Measurements from ENCODE around the gene SPOCK2. TPM values are rescaled to one million over a fixed set of nuclear protein-coding genes. Genes with fewer than 3 reads are reported as not detected.

SPOCK2 gene
- polyA plus RNA-seq, 1 donor from 2014 or later: 5.6 TPM

DNA sequence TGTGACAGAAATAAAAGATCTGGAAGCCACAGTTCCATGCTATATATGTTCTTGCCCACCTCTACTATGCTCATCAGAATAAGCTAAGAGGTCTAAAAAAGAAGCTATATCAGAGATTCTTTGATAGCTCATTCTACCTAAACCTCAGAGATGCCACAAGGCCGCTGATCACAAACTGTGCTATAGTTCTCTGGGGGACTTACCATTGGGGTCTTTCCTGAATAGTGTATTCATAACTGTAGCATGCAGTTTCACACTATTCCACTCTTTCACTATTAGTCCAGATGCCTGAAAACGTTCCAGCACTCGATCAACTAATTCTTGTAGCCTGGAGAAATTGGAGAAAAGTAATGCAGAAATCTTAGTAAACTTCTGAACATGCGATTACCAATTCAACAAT is 44.5 kb upstream of the SPOCK2 start:
- Histone ChIP-seq H3K4me2 (ENCODE audit: low read length) (no peak overlapping the region), H3K27ac (ENCODE audit: low read length) (no peak overlapping the region), H3K9me3 (ENCODE audit: low read length) (no peaks in the 10 kb centered on the region), H4K20me1 (ENCODE audit: insufficient read depth) (no peaks in the 10 kb centered on the region), H3F3A (ENCODE audit: insufficient read depth, low read length, poor library complexity, severe bottlenecking) (no peaks in the 10 kb centered on the region), H3K9ac (ENCODE audit: low read length) (no peak overlapping the region), H3K27me3 (ENCODE audit: insufficient read depth, low read depth, low read length) (no peaks in the 10 kb centered on the region), H3K36me3 (ENCODE audit: insufficient read depth, low read length) (no peaks in the 10 kb centered on the region), H3K79me2 (replicated peaks; ENCODE audit: insufficient read depth, low read length) (no peaks in the 10 kb centered on the region), H2AFZ (ENCODE audit: low read depth, low read length) (no peak overlapping the region), H3K9me2 (ENCODE audit: insufficient read depth, low read length) (no peaks in the 10 kb centered on the region), H3K4me3 (ENCODE audit: low read length) (no peak overlapping the region)
- TF ChIP-seq TAF1 (IDR thresholded peaks at IDR 0.05; ENCODE audit: low read depth): no peak
- TF ChIP-seq RAD21 (conservative IDR thresholded peaks at IDR 0.05): no peak
- no peak for TF ChIP-seq POLR2AphosphoS5 (IDR thresholded peaks at IDR 0.05)
- TF ChIP-seq, protein P1, sequence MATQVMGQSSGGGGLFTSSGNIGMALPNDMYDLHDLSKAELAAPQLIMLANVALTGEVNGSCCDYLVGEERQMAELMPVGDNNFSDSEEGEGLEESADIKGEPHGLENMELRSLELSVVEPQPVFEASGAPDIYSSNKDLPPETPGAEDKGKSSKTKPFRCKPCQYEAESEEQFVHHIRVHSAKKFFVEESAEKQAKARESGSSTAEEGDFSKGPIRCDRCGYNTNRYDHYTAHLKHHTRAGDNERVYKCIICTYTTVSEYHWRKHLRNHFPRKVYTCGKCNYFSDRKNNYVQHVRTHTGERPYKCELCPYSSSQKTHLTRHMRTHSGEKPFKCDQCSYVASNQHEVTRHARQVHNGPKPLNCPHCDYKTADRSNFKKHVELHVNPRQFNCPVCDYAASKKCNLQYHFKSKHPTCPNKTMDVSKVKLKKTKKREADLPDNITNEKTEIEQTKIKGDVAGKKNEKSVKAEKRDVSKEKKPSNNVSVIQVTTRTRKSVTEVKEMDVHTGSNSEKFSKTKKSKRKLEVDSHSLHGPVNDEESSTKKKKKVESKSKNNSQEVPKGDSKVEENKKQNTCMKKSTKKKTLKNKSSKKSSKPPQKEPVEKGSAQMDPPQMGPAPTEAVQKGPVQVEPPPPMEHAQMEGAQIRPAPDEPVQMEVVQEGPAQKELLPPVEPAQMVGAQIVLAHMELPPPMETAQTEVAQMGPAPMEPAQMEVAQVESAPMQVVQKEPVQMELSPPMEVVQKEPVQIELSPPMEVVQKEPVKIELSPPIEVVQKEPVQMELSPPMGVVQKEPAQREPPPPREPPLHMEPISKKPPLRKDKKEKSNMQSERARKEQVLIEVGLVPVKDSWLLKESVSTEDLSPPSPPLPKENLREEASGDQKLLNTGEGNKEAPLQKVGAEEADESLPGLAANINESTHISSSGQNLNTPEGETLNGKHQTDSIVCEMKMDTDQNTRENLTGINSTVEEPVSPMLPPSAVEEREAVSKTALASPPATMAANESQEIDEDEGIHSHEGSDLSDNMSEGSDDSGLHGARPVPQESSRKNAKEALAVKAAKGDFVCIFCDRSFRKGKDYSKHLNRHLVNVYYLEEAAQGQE (IDR thresholded peaks at IDR 0.05; ENCODE audit: borderline replicate concordance): no peak
- TF ChIP-seq SMC3 (conservative IDR thresholded peaks at IDR 0.05; ENCODE audit: poor library complexity): no peak
- no peak for TF ChIP-seq EP300 (conservative IDR thresholded peaks at IDR 0.05; ENCODE audit: poor library complexity, severe bottlenecking)
- no peak for TF ChIP-seq MXI1 (conservative IDR thresholded peaks at IDR 0.05; ENCODE audit: poor library complexity, severe bottlenecking)
- no peak for TF ChIP-seq EZH2 (IDR thresholded peaks at IDR 0.05; ENCODE audit: borderline replicate concordance, insufficient read depth, low read length, poor library complexity, severe bottlenecking)
- TF ChIP-seq, protein P2, sequence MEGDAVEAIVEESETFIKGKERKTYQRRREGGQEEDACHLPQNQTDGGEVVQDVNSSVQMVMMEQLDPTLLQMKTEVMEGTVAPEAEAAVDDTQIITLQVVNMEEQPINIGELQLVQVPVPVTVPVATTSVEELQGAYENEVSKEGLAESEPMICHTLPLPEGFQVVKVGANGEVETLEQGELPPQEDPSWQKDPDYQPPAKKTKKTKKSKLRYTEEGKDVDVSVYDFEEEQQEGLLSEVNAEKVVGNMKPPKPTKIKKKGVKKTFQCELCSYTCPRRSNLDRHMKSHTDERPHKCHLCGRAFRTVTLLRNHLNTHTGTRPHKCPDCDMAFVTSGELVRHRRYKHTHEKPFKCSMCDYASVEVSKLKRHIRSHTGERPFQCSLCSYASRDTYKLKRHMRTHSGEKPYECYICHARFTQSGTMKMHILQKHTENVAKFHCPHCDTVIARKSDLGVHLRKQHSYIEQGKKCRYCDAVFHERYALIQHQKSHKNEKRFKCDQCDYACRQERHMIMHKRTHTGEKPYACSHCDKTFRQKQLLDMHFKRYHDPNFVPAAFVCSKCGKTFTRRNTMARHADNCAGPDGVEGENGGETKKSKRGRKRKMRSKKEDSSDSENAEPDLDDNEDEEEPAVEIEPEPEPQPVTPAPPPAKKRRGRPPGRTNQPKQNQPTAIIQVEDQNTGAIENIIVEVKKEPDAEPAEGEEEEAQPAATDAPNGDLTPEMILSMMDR (IDR thresholded peaks at IDR 0.05; ENCODE audit: poor library complexity, severe bottlenecking): no peak

DNA sequence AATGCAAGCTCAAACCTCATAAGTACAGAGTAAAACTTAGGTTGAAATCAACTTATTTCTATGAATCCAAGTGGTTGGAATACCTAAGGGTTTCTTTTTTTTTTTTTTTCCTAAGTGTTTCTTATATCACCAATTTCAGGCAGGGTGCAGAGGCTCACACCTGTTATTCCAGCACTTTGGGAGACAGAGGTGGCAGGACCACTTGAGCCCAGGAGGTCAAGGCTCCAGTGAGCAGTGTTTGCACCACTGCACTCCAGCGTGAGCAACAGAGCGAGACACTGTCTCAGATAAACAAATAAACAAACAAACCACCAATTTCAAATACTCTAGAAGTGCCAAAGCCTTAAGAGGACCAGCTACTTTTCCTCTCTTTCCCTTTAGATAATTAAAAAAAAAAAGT is 39.2 kb upstream of the SPOCK2 start:
- no peaks in the 10 kb centered on the region for H3K36me3 ChIP-seq (ENCODE audit: insufficient read depth, low read length)
- no peak overlapping the region for H3K9ac ChIP-seq (ENCODE audit: low read length)
- no peak overlapping the region for H3K4me3 ChIP-seq (ENCODE audit: low read length)
- no peaks in the 10 kb centered on the region for H3K27me3 ChIP-seq (ENCODE audit: insufficient read depth, low read depth, low read length)
- peaks cover 8% of the 10 kb centered on the region for H3F3A ChIP-seq (ENCODE audit: insufficient read depth, low read length, poor library complexity, severe bottlenecking)
- no peaks in the 10 kb centered on the region for H4K20me1 ChIP-seq (ENCODE audit: insufficient read depth)
- TF ChIP-seq EZH2 (IDR thresholded peaks at IDR 0.05; ENCODE audit: borderline replicate concordance, insufficient read depth, low read length, poor library complexity, severe bottlenecking) (no peak), TAF1 (IDR thresholded peaks at IDR 0.05; ENCODE audit: low read depth) (no peak), MXI1 (conservative IDR thresholded peaks at IDR 0.05; ENCODE audit: poor library complexity, severe bottlenecking) (no peak), POLR2AphosphoS5 (IDR thresholded peaks at IDR 0.05) (no peak), RAD21 (conservative IDR thresholded peaks at IDR 0.05) (no peak), SMC3 (conservative IDR thresholded peaks at IDR 0.05; ENCODE audit: poor library complexity) (no peak), EP300 (conservative IDR thresholded peaks at IDR 0.05; ENCODE audit: poor library complexity, severe bottlenecking) (no peak)
- TF ChIP-seq, protein P2 (IDR thresholded peaks at IDR 0.05; ENCODE audit: poor library complexity, severe bottlenecking): no peak
- TF ChIP-seq, protein P1 (IDR thresholded peaks at IDR 0.05; ENCODE audit: borderline replicate concordance): no peak
- no peaks in the 10 kb centered on the region for H3K9me2 ChIP-seq (ENCODE audit: insufficient read depth, low read length)
- no peak overlapping the region for H3K27ac ChIP-seq (ENCODE audit: low read length)
- H3K79me2 ChIP-seq (replicated peaks; ENCODE audit: insufficient read depth, low read length): no peaks in the 10 kb centered on the region
- H2AFZ ChIP-seq (ENCODE audit: low read depth, low read length): no peak overlapping the region
- H3K9me3 ChIP-seq (ENCODE audit: low read length): no peaks in the 10 kb centered on the region
- H3K4me2 ChIP-seq (ENCODE audit: low read length): no peak overlapping the region
